BE2C (cell line): ENCODE results near the gene CCS.

Experiments used
- DNase-seq: peaks from one replicate; pipeline ENCODE4 v3.0.0-alpha.2; 2020
- H3K27me3 ChIP-seq: fragments of 250-450 bp; sonication (Bioruptor Pico); 2 replicates; pipeline ENCODE4 v1.5.1; 2020; ENCODE audit warnings: mild to moderate bottlenecking
- H3K36me3 ChIP-seq: fragments of 250-450 bp; sonication (Bioruptor Pico); 2 replicates; pipeline ENCODE4 v1.5.1; 2020; ENCODE audit warnings: mild to moderate bottlenecking
- H3K4me1 ChIP-seq: fragments of 250-450 bp; sonication (Bioruptor Pico); 2 replicates; pipeline ENCODE4 v1.5.1; 2020
- H3K4me3 ChIP-seq: 2 replicates; pipeline ENCODE4 v1.5.1; 2011; ENCODE audit warnings: low read depth, low read length
- H3K9me3 ChIP-seq: fragments of 250-450 bp; sonication (Bioruptor Pico); 2 replicates; pipeline ENCODE4 v1.5.1; 2020
- CTCF ChIP-seq: IDR thresholded peaks from 2 replicates; pipeline ENCODE4 v1.5.1; 2012; ENCODE audit warnings: mild to moderate bottlenecking, low read depth, low read length

CCS gene

GRCh38 chr11:66559866-66560676 lies 32.9 kb upstream of the CCS start:
- Histone ChIP-seq H3K4me1 (no peaks in the 10 kb centered on the region), H3K4me3 (no peak overlapping the region), H3K9me3 (no peaks in the 10 kb centered on the region), H3K36me3 (no peaks in the 10 kb centered on the region), H3K27me3 (no peaks in the 10 kb centered on the region)
- no peak for TF ChIP-seq CTCF
- no peak for DNase-seq

- Histone ChIP-seq H3K36me3 (no peaks in the 10 kb centered on the region), H3K4me3 (no peak overlapping the region), H3K27me3 (no peaks in the 10 kb centered on the region), H3K9me3 (no peaks in the 10 kb centered on the region), H3K4me1 (no peaks in the 10 kb centered on the region)
- no peak for TF ChIP-seq CTCF
- DNase-seq: no peak
Observed at GRCh38 chr11:66561178-66561974, 31.6 kb upstream of the CCS start.

GRCh38 chr11:66561975-66562248 lies 31.1 kb upstream of the CCS start:
- Histone ChIP-seq H3K27me3 (no peaks in the 10 kb centered on the region), H3K4me3 (no peak overlapping the region), H3K36me3 (no peaks in the 10 kb centered on the region), H3K4me1 (no peaks in the 10 kb centered on the region), H3K9me3 (no peaks in the 10 kb centered on the region)
- no peak for TF ChIP-seq CTCF
- DNase-seq: no peak

- DNase-seq: no peak
- no peak for TF ChIP-seq CTCF
- Histone ChIP-seq H3K36me3 (no peaks in the 10 kb centered on the region), H3K27me3 (no peaks in the 10 kb centered on the region), H3K9me3 (no peaks in the 10 kb centered on the region), H3K4me3 (no peak overlapping the region), H3K4me1 (no peaks in the 10 kb centered on the region)
Observed at GRCh38 chr11:66562275-66562674, 30.7 kb upstream of the CCS start.

- Histone ChIP-seq H3K4me1 (no peaks in the 10 kb centered on the region), H3K27me3 (no peaks in the 10 kb centered on the region)
- no peak for DNase-seq
Observed at GRCh38 chr11:66562907-66563583, 29.9 kb upstream of the CCS start.

More at GRCh38 chr11:66562907-66563583, 29.9 kb upstream of the CCS start:
- H3K4me3 ChIP-seq: no peak overlapping the region
- no peaks in the 10 kb centered on the region for H3K36me3 ChIP-seq
- TF ChIP-seq CTCF: no peak
- no peaks in the 10 kb centered on the region for H3K9me3 ChIP-seq
